Nephron progenitor cell (in vitro differentiated cells): Measurements from ENCODE around the gene MBNL3.

Experiments
- DNase-seq: peaks from one replicate; pipeline ENCODE4 v3.0.0; 2021
- H3K27ac Mint-ChIP-seq: 2 replicates; pipeline ENCODE4 v1.8.0; 2021; ENCODE audit warnings: mild to moderate bottlenecking, moderate library complexity, mixed read lengths
- H3K27me3 Mint-ChIP-seq: 2 replicates; pipeline ENCODE4 v1.8.0; 2021; ENCODE audit warnings: mild to moderate bottlenecking, low read depth, mixed read lengths; ENCODE audit not compliant: poor library complexity
- H3K36me3 Mint-ChIP-seq: 2 replicates; pipeline ENCODE4 v1.8.0; 2021; ENCODE audit warnings: low read depth, mixed read lengths
- H3K4me1 Mint-ChIP-seq: 2 replicates; pipeline ENCODE4 v1.8.0; 2021; ENCODE audit warnings: mixed read lengths
- H3K4me3 Mint-ChIP-seq: 2 replicates; pipeline ENCODE4 v1.8.0; 2021; ENCODE audit warnings: mild to moderate bottlenecking, moderate library complexity, mixed read lengths
- H3K9me3 Mint-ChIP-seq: 2 replicates; pipeline ENCODE4 v1.8.0; 2021; ENCODE audit warnings: mild to moderate bottlenecking, moderate library complexity, mixed read lengths
- TF ChIP-seq, protein P1 (sequence below): fragments of 200-600 bp; sonication (generic); IDR thresholded peaks from 2 replicates; pipeline ENCODE4 v1.5.0; 2021; ENCODE audit warnings: antibody characterized with exemption

MBNL3 gene

DNA sequence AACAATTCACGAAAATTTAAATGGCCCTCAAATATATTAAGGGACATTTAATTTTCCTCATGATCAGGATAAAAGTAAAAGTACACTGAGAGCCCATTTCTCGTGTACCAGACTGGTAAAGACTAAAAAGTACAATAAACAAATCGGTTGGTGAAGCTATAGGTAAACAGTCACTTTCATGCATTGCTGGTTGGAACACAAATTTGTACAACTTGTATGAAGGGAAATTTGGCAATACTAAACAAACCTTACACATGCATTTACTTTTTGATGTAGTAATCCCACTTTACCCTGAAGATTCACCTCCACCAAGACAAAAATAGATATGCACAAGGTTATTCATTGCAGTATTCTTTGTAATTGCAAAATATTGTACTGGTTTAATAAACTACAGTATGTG lies 31.4 kb upstream of the MBNL3 start:
- no peaks in the 10 kb centered on the region for H3K9me3 Mint-ChIP-seq
- TF ChIP-seq, protein P1, sequence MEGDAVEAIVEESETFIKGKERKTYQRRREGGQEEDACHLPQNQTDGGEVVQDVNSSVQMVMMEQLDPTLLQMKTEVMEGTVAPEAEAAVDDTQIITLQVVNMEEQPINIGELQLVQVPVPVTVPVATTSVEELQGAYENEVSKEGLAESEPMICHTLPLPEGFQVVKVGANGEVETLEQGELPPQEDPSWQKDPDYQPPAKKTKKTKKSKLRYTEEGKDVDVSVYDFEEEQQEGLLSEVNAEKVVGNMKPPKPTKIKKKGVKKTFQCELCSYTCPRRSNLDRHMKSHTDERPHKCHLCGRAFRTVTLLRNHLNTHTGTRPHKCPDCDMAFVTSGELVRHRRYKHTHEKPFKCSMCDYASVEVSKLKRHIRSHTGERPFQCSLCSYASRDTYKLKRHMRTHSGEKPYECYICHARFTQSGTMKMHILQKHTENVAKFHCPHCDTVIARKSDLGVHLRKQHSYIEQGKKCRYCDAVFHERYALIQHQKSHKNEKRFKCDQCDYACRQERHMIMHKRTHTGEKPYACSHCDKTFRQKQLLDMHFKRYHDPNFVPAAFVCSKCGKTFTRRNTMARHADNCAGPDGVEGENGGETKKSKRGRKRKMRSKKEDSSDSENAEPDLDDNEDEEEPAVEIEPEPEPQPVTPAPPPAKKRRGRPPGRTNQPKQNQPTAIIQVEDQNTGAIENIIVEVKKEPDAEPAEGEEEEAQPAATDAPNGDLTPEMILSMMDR, result no peak
- no peak overlapping the region for H3K27ac Mint-ChIP-seq
- no peak for DNase-seq
- no peaks in the 10 kb centered on the region for H3K4me1 Mint-ChIP-seq
- H3K4me3 Mint-ChIP-seq, result no peak overlapping the region
- H3K36me3 Mint-ChIP-seq, result no peaks in the 10 kb centered on the region
- peaks cover 4% of the 10 kb centered on the region for H3K27me3 Mint-ChIP-seq

DNA sequence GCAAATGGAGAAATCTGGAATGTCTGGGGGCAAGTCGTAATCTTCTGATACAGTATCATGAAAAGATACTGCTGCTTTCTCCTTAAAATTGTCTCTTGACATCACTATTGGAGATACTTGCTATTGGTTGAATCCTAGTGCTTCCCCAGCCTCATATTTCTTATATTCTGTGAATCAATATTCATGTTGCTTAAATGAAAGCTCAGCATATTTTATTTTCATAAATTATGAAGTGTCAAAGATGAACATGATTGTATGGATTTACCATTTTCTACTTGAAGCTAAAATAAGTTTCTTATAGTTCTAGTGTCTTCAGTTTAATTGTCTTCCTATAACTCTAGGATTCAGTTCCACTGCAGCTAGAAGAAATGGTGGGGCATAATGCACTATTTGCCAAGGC lies 29.6 kb upstream of the MBNL3 start:
- Mint-ChIP-seq H3K27me3 (peaks cover 9% of the 10 kb centered on the region), H3K4me3 (no peak overlapping the region), H3K36me3 (no peaks in the 10 kb centered on the region), H3K9me3 (no peaks in the 10 kb centered on the region), H3K4me1 (no peaks in the 10 kb centered on the region), H3K27ac (no peak overlapping the region)
- TF ChIP-seq, protein P1, result no peak
- DNase-seq, result no peak

DNA sequence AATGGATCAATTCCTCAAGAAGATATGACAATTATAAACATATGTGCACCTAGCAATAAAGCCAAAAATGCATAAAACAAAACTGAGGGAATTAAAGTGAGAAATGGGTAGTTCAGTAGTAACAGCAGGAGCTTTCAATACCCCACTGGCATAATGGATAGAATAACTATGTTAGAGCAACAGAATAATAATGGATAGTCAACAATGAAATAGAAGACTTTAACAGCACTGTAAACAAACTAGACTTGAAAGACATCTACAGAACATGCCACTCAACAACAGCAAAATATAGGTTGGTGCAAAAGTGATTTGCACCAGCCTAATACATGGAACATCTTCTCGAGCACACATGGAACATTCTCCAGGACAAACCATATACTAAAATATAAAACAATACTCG lies 20.0 kb upstream of the MBNL3 start:
- TF ChIP-seq, protein P1, result no peak
- Mint-ChIP-seq H3K4me1 (peaks cover 2% of the 10 kb centered on the region), H3K27me3 (peaks cover 27% of the 10 kb centered on the region), H3K27ac (no peak overlapping the region), H3K4me3 (no peak overlapping the region), H3K36me3 (no peaks in the 10 kb centered on the region), H3K9me3 (no peaks in the 10 kb centered on the region)
- no peak for DNase-seq

DNA sequence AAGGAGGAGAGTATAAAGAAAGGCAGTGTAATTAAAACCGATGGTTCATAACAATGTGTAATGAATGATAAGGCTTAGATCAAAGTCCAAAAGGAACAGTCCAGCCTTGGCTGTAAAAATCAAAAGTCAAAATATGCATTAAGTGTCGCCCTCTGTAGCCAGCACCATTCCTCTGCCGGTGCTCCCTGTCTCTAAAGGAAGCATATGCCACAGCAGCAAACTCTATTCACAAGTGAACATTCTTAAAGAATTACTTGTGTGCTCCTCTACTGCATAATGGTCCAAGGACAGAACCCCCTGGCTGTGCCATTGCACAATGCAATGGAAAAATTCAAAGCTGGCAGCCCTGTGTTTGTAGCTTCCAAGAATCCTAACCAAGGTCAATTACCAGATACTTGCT lies 16.3 kb upstream of the MBNL3 start:
- H3K27ac Mint-ChIP-seq, result no peak overlapping the region
- peaks cover 24% of the 10 kb centered on the region for H3K4me1 Mint-ChIP-seq
- no peak overlapping the region for H3K4me3 Mint-ChIP-seq
- H3K27me3 Mint-ChIP-seq, result peaks cover 4% of the 10 kb centered on the region
- H3K36me3 Mint-ChIP-seq, result no peaks in the 10 kb centered on the region
- no peak for DNase-seq
- TF ChIP-seq, protein P1, result no peak
- no peaks in the 10 kb centered on the region for H3K9me3 Mint-ChIP-seq

DNA sequence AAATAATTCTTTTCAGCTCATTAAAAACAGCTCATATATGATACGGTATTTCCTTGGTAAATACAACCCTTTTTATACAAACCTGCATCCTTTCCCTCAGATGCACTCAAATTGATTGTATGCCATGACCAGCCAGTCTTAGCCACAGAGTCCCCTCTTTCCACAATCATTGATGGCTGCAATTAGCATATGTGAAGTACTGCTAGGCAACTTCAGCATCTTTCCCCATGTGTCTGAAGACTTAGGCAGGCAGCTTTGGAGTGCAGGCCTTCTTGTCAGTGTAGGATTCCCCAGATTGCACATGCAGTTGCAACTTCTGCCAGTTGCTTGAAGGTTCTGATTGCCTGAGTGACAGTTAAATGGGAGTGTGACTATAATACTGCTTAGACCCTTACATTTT lies 15.6 kb upstream of the MBNL3 start:
- Mint-ChIP-seq H3K9me3 (no peaks in the 10 kb centered on the region), H3K4me3 (no peak overlapping the region), H3K27me3 (peaks cover 4% of the 10 kb centered on the region), H3K4me1 (peaks cover 24% of the 10 kb centered on the region), H3K36me3 (no peaks in the 10 kb centered on the region), H3K27ac (no peak overlapping the region)
- TF ChIP-seq, protein P1, result no peak
- DNase-seq, result no peak

DNA sequence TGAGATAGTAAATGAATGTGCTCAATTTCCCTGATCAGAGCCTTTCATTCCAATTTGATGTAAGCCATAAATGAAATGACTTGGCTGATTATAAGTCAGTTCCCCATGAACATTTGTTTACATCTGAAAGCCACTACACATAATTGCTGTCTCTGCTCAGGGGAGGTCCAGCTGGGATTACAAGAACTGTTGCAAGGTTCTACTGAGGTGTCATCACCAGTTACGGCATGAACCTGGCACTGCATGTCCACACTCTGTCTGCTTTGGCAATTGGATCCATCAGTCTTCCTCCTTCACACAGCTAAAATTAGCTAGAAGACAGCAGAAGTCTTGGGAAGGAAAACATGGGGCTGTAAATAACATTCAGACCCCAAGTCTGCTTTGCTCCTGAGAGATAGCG lies 12.8 kb upstream of the MBNL3 start:
- Mint-ChIP-seq H3K27me3 (peaks cover 8% of the 10 kb centered on the region), H3K27ac (no peak overlapping the region), H3K4me1 (peaks cover 34% of the 10 kb centered on the region), H3K9me3 (no peaks in the 10 kb centered on the region), H3K4me3 (no peak overlapping the region), H3K36me3 (no peaks in the 10 kb centered on the region)
- TF ChIP-seq, protein P1, result no peak
- DNase-seq, result no peak
